PC-9 (cell line): Measurements from ENCODE around the gene STK32B. TPM values are rescaled to one million over a fixed set of nuclear protein-coding genes. Genes with fewer than 3 reads are reported as not detected.

Source experiments
- BruUV-seq: library from RNA; stranded (reverse); fragments of 400-500 nt; replicated peaks from 2 replicates; lab custom pipeline; 2021; lab: Mats Ljungman, UMichigan
- CTCF ChIA-PET: fragments of 300-600 bp; sonication (Branson Sonifier 250); formaldehyde crosslinking; loops from one replicate; lab custom pipeline; 2022; ENCODE audit warnings: antibody characterized with exemption; lab: Charles Lee
- POLR2A ChIA-PET: fragments of 300-600 bp; sonication (Branson Sonifier 250); formaldehyde crosslinking; loops from one replicate; lab custom pipeline; 2022; ENCODE audit warnings: antibody characterized with exemption; ENCODE audit not compliant: unreplicated experiment; lab: Charles Lee
- DNase-seq, 2 experiments: peaks; one replicate each; pipeline versions ENCODE4 v3.0.0 to v3.0.0-alpha.2; 2015 to 2022; ENCODE audit warnings: mixed read lengths in 1 of 2
- H2AFZ ChIP-seq: fragments of 200-600 bp; sonication (generic); 2 replicates; pipeline ENCODE4 v1.8.1; 2017; ENCODE audit warnings: antibody characterized with exemption
- H3F3A ChIP-seq: fragments of 200-600 bp; sonication (generic); 2 replicates; pipeline ENCODE4 v1.8.1; 2017; ENCODE audit warnings: antibody characterized with exemption, mild to moderate bottlenecking, low read depth; ENCODE audit not compliant: insufficient read depth
- H3K27ac ChIP-seq: fragments of 200-600 bp; sonication (generic); 2 replicates; pipeline ENCODE4 v1.6.1; 2016; ENCODE audit warnings: mixed run types
- H3K27me3 ChIP-seq: fragments of 200-600 bp; sonication (generic); 2 replicates; pipeline ENCODE4 v1.6.1; 2016; ENCODE audit warnings: low read depth, mixed run types; ENCODE audit not compliant: insufficient read depth
- H3K36me3 ChIP-seq: fragments of 200-600 bp; sonication (generic); 2 replicates; pipeline ENCODE4 v1.6.1; 2016; ENCODE audit warnings: low read depth, mixed run types
- H3K4me1 ChIP-seq: fragments of 200-600 bp; sonication (generic); replicated peaks from 2 replicates; pipeline ENCODE4 v1.6.1; 2016; ENCODE audit warnings: mixed run types; ENCODE audit not compliant: insufficient read depth
- H3K4me2 ChIP-seq: fragments of 200-600 bp; sonication (generic); 2 replicates; pipeline ENCODE4 v1.6.1; 2017; ENCODE audit warnings: mixed run types
- H3K4me3 ChIP-seq: fragments of 200-600 bp; sonication (generic); 2 replicates; pipeline ENCODE4 v1.6.1; 2016; ENCODE audit warnings: mixed run types
- H3K79me2 ChIP-seq: fragments of 200-600 bp; sonication (generic); 2 replicates; pipeline ENCODE4 v1.6.1; 2017; ENCODE audit warnings: low read depth, mixed run types
- H3K9me2 ChIP-seq: fragments of 200-600 bp; sonication (generic); 2 replicates; pipeline ENCODE4 v1.8.1; 2017; ENCODE audit warnings: mild to moderate bottlenecking; ENCODE audit not compliant: insufficient read depth
- H3K9me3 ChIP-seq: fragments of 200-600 bp; sonication (generic); 2 replicates; pipeline ENCODE4 v1.8.1; 2016; ENCODE audit warnings: low read depth; ENCODE audit not compliant: insufficient read depth
- H4K20me1 ChIP-seq: fragments of 200-600 bp; sonication (generic); 2 replicates; pipeline ENCODE4 v1.8.1; 2017; ENCODE audit not compliant: insufficient read depth
- CTCF ChIP-seq: fragments of 200-600 bp; sonication (generic); conservative IDR thresholded peaks from 2 replicates; pipeline ENCODE4 v1.6.1; 2017; ENCODE audit warnings: mixed run types, antibody characterized with exemption, mild to moderate bottlenecking, moderate library complexity
- EZH2 ChIP-seq: fragments of 200-600 bp; sonication (generic); IDR thresholded peaks from 2 replicates; pipeline ENCODE4 v1.8.0; 2017; ENCODE audit warnings: antibody characterized with exemption, low read depth
- intact Hi-C: fragments of 100-400 bp; cut with micrococcal nuclease; formaldehyde crosslinking; loops from one replicate; pipeline ENCODE4 v1.10.0; 2022; ENCODE audit not compliant: unreplicated experiment
- total RNA-seq: library from RNA; stranded (reverse); gene quantifications from 2 replicates; pipeline ENCODE4 v1.2.3, GENCODE V29; 2021

STK32B gene
- total RNA-seq, 1 experiment from 2014 or later, result not detected

DNA sequence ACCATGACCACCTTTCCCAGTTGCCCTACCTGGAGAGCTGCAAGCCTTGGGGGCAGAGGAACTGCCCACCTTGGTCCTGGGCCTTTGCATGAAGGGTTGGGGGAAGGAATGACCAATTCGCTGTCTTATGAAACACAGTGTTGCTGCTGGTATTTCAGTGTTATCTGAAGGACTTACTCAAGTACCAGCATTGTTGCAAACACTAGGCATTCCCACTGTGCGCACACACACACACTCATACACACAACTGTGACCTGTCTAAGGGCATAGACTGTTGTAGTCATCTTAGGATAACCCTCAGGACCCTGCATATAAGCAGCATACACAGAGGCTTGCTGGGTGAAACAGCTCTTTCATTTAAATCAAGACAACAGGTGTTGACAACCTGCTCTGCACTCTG lies 446.2 kb downstream of the STK32B start:
- POLR2A ChIA-PET, result no interaction called here
- CTCF ChIA-PET, result no interaction called here
- H3K27me3 ChIP-seq, result 0 out of 2 replicates have a peak, but pooled peaks cover 3% of the 10 kb centered on the region
- no peak overlapping the region for H3K4me3 ChIP-seq
- H3K9me3 ChIP-seq, result no peaks in the 10 kb centered on the region
- H3K4me1 ChIP-seq, result 0 out of 2 replicates have a peak, but pooled peaks cover 11% of the 10 kb centered on the region
- no peaks in the 10 kb centered on the region for H3K9me2 ChIP-seq
- no peaks in the 10 kb centered on the region for H4K20me1 ChIP-seq
- no peaks in the 10 kb centered on the region for H3K79me2 ChIP-seq
- H3K4me2 ChIP-seq, result no peak overlapping the region
- no peak for TF ChIP-seq CTCF
- no peak for TF ChIP-seq EZH2
- intact Hi-C loops, result no loop called here
- H3F3A ChIP-seq, result no peaks in the 10 kb centered on the region
- no peak for DNase-seq
- no peak overlapping the region for H2AFZ ChIP-seq
- H3K27ac ChIP-seq, result no peak overlapping the region
- no peaks in the 10 kb centered on the region for H3K36me3 ChIP-seq
- no TSS peak for BruUV-seq

DNA sequence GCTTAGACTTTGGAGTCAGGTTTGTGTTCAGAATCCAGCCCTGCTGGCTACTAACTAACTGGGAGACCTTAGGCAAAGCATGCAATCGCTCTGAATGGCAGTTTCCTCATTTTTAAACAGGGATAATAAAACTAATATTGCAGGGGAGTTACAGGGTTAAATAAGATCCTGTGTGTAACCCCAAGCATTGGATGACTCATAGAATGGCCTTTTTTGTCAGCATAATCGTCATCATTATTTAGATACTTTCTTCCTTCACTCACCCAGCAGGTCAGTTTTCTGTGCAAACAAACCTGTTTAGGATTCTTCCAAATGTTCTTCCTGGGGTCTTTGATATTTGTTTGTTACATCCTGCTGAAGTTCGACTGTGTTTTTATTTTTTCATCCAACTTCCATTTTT lies 448.9 kb downstream of the STK32B start:
- intact Hi-C loops, result no loop called here
- ChIA-PET CTCF (no interaction called here), POLR2A (no interaction called here)
- H3K36me3 ChIP-seq, result no peaks in the 10 kb centered on the region
- H3K4me2 ChIP-seq, result no peak overlapping the region
- 0 out of 2 replicates have a peak, but pooled peaks cover 11% of the 10 kb centered on the region for H3K4me1 ChIP-seq
- no peak overlapping the region for H2AFZ ChIP-seq
- BruUV-seq, result no TSS peak
- no peaks in the 10 kb centered on the region for H3F3A ChIP-seq
- H3K9me3 ChIP-seq, result no peaks in the 10 kb centered on the region
- no peak for TF ChIP-seq CTCF
- TF ChIP-seq EZH2, result no peak
- no peak for DNase-seq
- no peaks in the 10 kb centered on the region for H3K9me2 ChIP-seq
- H3K27me3 ChIP-seq, result peaks cover 4% of the 10 kb centered on the region; the same call in 1 of the 2 replicates
- no peaks in the 10 kb centered on the region for H3K79me2 ChIP-seq
- H4K20me1 ChIP-seq, result no peaks in the 10 kb centered on the region
- no peak overlapping the region for H3K27ac ChIP-seq
- H3K4me3 ChIP-seq, result no peak overlapping the region

DNA sequence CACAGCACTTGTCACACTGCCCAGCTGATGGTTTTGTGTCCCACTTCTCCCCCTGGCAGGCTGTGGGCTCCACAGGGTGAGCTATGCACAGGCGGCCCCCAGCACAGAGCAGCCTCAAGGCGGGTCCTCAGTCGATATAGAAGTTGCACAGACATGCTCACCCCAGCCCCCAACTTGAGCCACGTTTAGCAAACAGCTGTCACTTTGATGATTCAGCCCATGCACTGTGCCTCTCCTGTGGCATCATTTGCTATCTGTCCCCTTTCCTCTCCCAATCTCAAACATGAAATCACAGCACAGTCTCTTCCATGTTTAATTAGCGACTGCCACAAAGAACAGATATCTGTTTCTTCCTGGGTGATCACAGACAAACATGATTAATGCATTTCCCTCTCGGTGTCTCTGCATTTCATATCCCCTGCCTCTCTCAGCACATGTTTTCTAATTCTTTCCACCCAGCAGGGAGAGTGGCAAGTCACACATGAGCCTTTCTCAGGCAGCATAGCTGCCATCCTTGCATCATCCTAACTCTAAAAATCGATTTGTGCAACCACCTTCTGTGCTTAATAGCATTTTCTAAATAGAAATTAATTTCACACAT lies 452.2 kb downstream of the STK32B start:
- TF ChIP-seq CTCF, result no peak
- no peak for TF ChIP-seq EZH2
- Histone ChIP-seq H3K4me3 (no peak overlapping the region), H3K4me2 (no peak overlapping the region), H2AFZ (no peak overlapping the region), H4K20me1 (no peaks in the 10 kb centered on the region), H3K9me2 (no peaks in the 10 kb centered on the region), H3K27me3 (peaks cover 3% of the 10 kb centered on the region; the same call in 1 of the 2 replicates), H3K9me3 (no peaks in the 10 kb centered on the region), H3K27ac (no peak overlapping the region), H3K4me1 (0 out of 2 replicates have a peak, but pooled peaks cover 11% of the 10 kb centered on the region), H3F3A (no peaks in the 10 kb centered on the region), H3K79me2 (no peaks in the 10 kb centered on the region), H3K36me3 (no peaks in the 10 kb centered on the region)
- DNase-seq, result no peak
- BruUV-seq, result no TSS peak
- ChIA-PET POLR2A (no interaction called here), CTCF (no interaction called here)
- intact Hi-C loops, result no loop called here
